GM23248 (cell line): ENCODE results near the gene LRRC70. TPM values are rescaled to one million over a fixed set of nuclear protein-coding genes. Genes with fewer than 3 reads are reported as not detected.

Experiments used
- DNase-seq: peaks from one replicate; pipeline ENCODE4 v3.0.0-alpha.2; 2015
- H2AFZ ChIP-seq: fragments of 200-600 bp; sonication (generic); 2 replicates; pipeline ENCODE4 v1.6.1; 2016; ENCODE audit warnings: antibody characterized with exemption
- H3F3A ChIP-seq: fragments of 200-600 bp; sonication (generic); 2 replicates; pipeline ENCODE4 v1.6.1; 2016; ENCODE audit warnings: mild to moderate bottlenecking, antibody characterized with exemption, mixed run types; ENCODE audit not compliant: insufficient read depth
- H3K27ac ChIP-seq: fragments of 200-600 bp; sonication (generic); 2 replicates; pipeline ENCODE4 v1.5.1; 2016; ENCODE audit warnings: mild to moderate bottlenecking
- H3K27me3 ChIP-seq: fragments of 200-600 bp; sonication (generic); replicated peaks from 2 replicates; pipeline ENCODE4 v1.6.1; 2016; ENCODE audit warnings: mild to moderate bottlenecking; ENCODE audit not compliant: insufficient read depth
- H3K36me3 ChIP-seq: fragments of 200-600 bp; sonication (generic); 2 replicates; pipeline ENCODE4 v1.6.1; 2016; ENCODE audit warnings: low read depth, mild to moderate bottlenecking
- H3K4me1 ChIP-seq: fragments of 200-600 bp; sonication (generic); 2 replicates; pipeline ENCODE4 v1.6.1; 2016; ENCODE audit warnings: mild to moderate bottlenecking; ENCODE audit not compliant: insufficient read depth
- H3K4me2 ChIP-seq: fragments of 200-600 bp; sonication (generic); one replicate; pipeline ENCODE4 v1.6.1; 2016; ENCODE audit warnings: mild to moderate bottlenecking; ENCODE audit not compliant: unreplicated experiment
- H3K4me3 ChIP-seq: fragments of 200-600 bp; sonication (generic); 2 replicates; pipeline ENCODE4 v1.5.1; 2016; ENCODE audit warnings: mild to moderate bottlenecking
- H3K79me2 ChIP-seq: fragments of 200-600 bp; sonication (generic); 2 replicates; pipeline ENCODE4 v1.6.1; 2016; ENCODE audit warnings: mild to moderate bottlenecking; ENCODE audit not compliant: insufficient read depth
- H3K9ac ChIP-seq: fragments of 200-600 bp; sonication (generic); 2 replicates; pipeline ENCODE4 v1.6.1; 2016; ENCODE audit warnings: mild to moderate bottlenecking
- H3K9me2 ChIP-seq: fragments of 200-600 bp; sonication (generic); 2 replicates; pipeline ENCODE4 v1.6.1; 2016; ENCODE audit warnings: mixed run types, mild to moderate bottlenecking, moderate library complexity; ENCODE audit not compliant: insufficient read depth
- H3K9me3 ChIP-seq: fragments of 200-600 bp; sonication (generic); one replicate; pipeline ENCODE4 v1.6.1; 2017; ENCODE audit warnings: low read depth
- H4K20me1 ChIP-seq: fragments of 200-600 bp; sonication (generic); 2 replicates; pipeline ENCODE4 v1.6.0; 2016; ENCODE audit not compliant: insufficient read depth
- EZH2 ChIP-seq: fragments of 200-600 bp; sonication (generic); IDR thresholded peaks from 2 replicates; pipeline ENCODE4 v1.6.1; 2018; ENCODE audit warnings: antibody characterized with exemption, mild to moderate bottlenecking; ENCODE audit not compliant: insufficient read depth, poor library complexity, severe bottlenecking
- EZH2phosphoT487 ChIP-seq: fragments of 200-600 bp; sonication (generic); IDR thresholded peaks from 2 replicates; pipeline ENCODE4 v1.6.1; 2018; ENCODE audit warnings: antibody characterized with exemption, moderate library complexity, mild to moderate bottlenecking, low read depth; ENCODE audit not compliant: insufficient read depth
- WGBS, 2 experiments: methylation state at CpG; one replicate each; pipeline ENCODE4 v1.1.6; 2015 to 2017; ENCODE audit warnings: low lambda C conversion rate in 2 of 2, low coverage in 1 of 2; ENCODE audit errors: missing lambda C conversion rate in 2 of 2; 5-methylcytosine and 5-hydroxymethylcytosine counted together
- in situ Hi-C: fragments of 300-500 bp; cut with MboI; formaldehyde crosslinking; loops from 2 replicates; pipeline ENCODE4 v1.15.0; 2020
- polyA plus RNA-seq: library from polyadenylated mRNA; unstranded; fragments of >200 nt; fragmentation: Nextera tagmentation; extraction: Ambion mirVana; gene quantifications from 2 replicates; pipeline ENCODE4 v1.2.1, GENCODE V29; 2016
- total RNA-seq: library from RNA; depleted of rRNA; stranded (reverse); fragments of >200 nt; shearing (Covaris generic); gene quantifications from 2 replicates; pipeline ENCODE4 v1.2.3, GENCODE V29; 2014; rRNA removed

The LRRC70 gene
- total and polyA plus RNA-seq, 2 experiments from 2014 or later: 0.26 to 1.1 TPM

GRCh38 chr5:62626534-62626933, 47.9 kb downstream of the LRRC70 start:
- no peak for DNase-seq
- Histone ChIP-seq H3K9me2 (no peaks in the 10 kb centered on the region), H3K9me3 (no peaks in the 10 kb centered on the region), H4K20me1 (no peaks in the 10 kb centered on the region), H2AFZ (no peak overlapping the region), H3K9ac (no peak overlapping the region), H3K4me2 (no peak overlapping the region), H3K27ac (no peak overlapping the region), H3K27me3 (no peaks in the 10 kb centered on the region), H3K4me1 (no peaks in the 10 kb centered on the region), H3K36me3 (no peaks in the 10 kb centered on the region), H3F3A (no peaks in the 10 kb centered on the region), H3K79me2 (no peaks in the 10 kb centered on the region), H3K4me3 (no peak overlapping the region)
- TF ChIP-seq EZH2 (no peak), EZH2phosphoT487 (no peak)
- 96 to 98% methylated on average over 2 of the region's 2 CpGs for whole genome bisulfite sequencing, 2 experiments
- in situ Hi-C loops: no loop called here

GRCh38 chr5:62627121-62627520, 48.5 kb downstream of the LRRC70 start:
- no peak overlapping the region for H3K4me3 ChIP-seq
- in situ Hi-C loops: no loop called here

GRCh38 chr5:62627901-62628300, 49.3 kb downstream of the LRRC70 start:
- 94 to 96% methylated on average over 5 of the region's 5 CpGs for WGBS, 2 experiments

More at GRCh38 chr5:62627121-62627520, 48.5 kb downstream of the LRRC70 start:
- Histone ChIP-seq H3K27ac (no peak overlapping the region), H3F3A (no peaks in the 10 kb centered on the region), H4K20me1 (no peaks in the 10 kb centered on the region), H2AFZ (no peak overlapping the region), H3K9ac (no peak overlapping the region), H3K4me2 (no peak overlapping the region), H3K9me2 (no peaks in the 10 kb centered on the region), H3K4me1 (no peaks in the 10 kb centered on the region), H3K9me3 (no peaks in the 10 kb centered on the region), H3K36me3 (no peaks in the 10 kb centered on the region), H3K27me3 (no peaks in the 10 kb centered on the region), H3K79me2 (no peaks in the 10 kb centered on the region)
- WGBS, 2 experiments: 72 to 80% methylated on average over 3 of the region's 3 CpGs
- TF ChIP-seq EZH2 (no peak), EZH2phosphoT487 (no peak)
- no peak for DNase-seq

More at GRCh38 chr5:62627901-62628300, 49.3 kb downstream of the LRRC70 start:
- TF ChIP-seq EZH2phosphoT487 (no peak), EZH2 (no peak)
- Histone ChIP-seq H3K9me3 (no peaks in the 10 kb centered on the region), H3K27me3 (no peaks in the 10 kb centered on the region), H3K27ac (no peak overlapping the region), H3K9ac (no peak overlapping the region), H3K36me3 (no peaks in the 10 kb centered on the region), H3F3A (no peaks in the 10 kb centered on the region), H2AFZ (no peak overlapping the region), H3K79me2 (no peaks in the 10 kb centered on the region), H4K20me1 (no peaks in the 10 kb centered on the region), H3K4me2 (no peak overlapping the region), H3K9me2 (no peaks in the 10 kb centered on the region), H3K4me1 (no peaks in the 10 kb centered on the region), H3K4me3 (no peak overlapping the region)
- in situ Hi-C loops: no loop called here
- no peak for DNase-seq

Other genes starting within 250 kb of the LRRC70 start
- 41.7 and 70.8 TPM in 2 replicates for gene DIMT1, start 174.9 kb upstream of the LRRC70 start, total RNA-seq
- 65.0 and 69.4 TPM in 2 replicates for gene DIMT1, start 174.9 kb upstream of the LRRC70 start, polyA plus RNA-seq
- gene IPO11, start 166.1 kb upstream of the LRRC70 start, total RNA-seq: 19.5 and 26.5 TPM in 2 replicates
- 19.9 and 20.3 TPM in 2 replicates for gene IPO11, start 166.1 kb upstream of the LRRC70 start, polyA plus RNA-seq